ENCODE data around the gene FAM237B.
"Not testable (repeated sequence)": the region's sequence is repeated elsewhere in the genome, so short reads cannot be mapped to it uniquely, and the experiment has no call there.

Gene FAM237B

DNA sequence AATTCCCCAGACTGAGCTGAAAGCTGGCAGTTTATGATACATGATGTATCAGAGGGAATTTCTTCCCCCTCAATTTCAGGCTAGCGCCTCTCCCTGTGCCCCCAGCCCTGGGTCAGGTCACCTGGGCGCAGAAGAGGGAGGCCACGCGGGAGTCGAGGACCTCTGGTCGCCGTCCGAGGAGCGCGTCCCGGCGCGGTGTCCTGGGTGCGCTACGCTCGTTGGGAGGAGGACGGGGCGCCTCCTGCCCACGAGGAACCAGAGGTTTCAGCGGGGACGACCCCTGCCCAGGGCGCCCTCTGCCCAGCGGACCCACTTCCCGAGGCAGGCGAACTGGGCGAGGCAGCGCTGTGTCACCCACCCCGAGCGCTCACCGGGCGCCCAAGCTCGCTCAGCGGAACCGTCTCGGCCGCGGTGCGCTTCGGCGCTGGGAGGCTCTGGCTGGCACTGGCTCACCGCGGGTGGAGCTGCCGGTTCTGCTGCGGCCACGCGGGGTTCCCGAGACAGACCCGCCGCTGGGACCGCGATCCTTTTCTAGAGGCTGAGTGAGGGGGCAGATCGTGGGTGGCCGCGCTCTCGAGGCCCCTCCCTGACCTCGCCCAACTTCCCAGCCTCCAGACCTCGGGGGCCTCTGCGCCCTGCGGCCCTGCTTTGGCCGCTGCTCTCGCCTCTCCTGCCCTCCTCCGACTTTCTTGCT, at the start of gene FAM237B:
FAM237B (minus strand) TSS at position 504 of the 694 bp plus-strand sequence. CDS start 1,556 bp downstream, outside the sequence.
- DNase-seq = no peak

DNA sequence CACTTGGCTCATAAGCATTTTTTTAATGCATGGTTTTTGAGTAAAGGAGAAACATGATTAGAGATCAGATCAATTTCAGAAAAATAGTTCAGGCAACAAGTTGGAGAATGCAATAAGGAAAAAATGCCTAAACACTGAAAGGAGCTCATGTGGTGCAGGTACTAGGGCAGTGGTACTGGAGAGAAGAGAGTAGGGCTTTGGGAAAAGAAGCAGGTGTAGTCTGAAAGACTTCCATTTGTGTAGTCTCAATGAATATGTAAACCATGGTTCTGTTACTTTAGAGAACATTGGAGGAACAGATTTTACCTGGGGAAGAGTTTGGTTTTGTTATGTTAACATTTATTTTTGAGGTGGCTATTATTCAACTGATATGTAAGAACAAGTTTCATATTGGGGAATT, 30.9 kb upstream of the FAM237B start:
- no peak for DNase-seq

DNA sequence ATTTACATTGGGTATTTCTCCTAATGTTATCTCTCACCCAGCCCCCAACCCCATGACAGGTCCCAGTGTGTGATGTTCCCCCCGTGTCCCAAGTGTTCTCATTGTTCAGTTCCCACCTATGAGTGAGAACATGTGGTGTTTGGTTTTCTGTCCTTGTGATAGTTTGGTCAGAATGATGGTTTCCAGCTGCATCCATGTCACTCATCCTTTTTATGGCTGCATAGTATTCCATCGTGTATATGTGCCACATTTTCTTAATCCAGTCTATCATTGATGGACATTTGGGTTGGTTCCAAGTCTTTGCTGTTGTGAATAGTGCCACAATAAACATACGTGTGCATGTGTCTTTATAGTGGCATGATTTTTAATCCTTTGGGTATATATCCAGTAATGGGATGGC, 28.9 kb upstream of the FAM237B start:
- DNase-seq = not testable (repeated sequence)

DNA sequence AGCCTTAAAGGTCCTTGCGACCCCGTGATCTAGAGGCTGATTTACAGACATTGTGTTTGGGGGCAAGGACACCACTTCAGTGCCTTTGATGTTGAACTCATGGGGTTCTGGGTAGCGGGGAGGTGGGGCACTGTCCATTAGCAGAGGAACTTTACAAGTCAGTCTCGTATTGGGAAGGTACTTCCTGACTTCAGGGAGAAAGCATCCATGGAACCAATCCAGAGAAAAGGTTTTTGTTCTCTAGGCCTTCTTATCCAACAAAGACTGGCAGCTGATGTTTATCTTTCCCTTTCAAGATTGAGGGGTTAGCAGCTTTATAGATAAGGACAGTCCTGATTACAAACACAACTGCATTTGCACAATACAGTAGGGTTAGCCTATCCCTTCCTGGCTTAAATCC, 28.2 kb upstream of the FAM237B start:
- DNase-seq = no peak

DNA sequence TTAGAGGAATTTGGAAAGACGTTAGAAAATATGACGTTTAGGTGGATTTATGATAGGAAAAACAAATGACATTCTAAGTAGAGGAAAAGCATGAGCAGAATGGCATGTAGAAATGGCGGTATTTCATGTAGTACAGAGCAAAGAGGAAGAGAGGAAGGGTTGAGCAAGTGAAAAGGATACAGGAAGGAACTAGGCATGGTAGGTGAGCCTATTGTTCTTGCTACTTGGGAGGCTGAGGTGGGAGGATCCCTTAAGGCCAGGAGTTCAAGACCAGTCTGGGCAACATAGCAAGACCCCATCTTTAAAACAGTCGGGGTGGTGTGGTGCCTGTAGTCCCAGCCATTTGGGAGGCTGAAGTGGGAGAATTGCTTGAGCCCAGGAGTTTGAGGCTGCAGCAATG, 26.7 kb upstream of the FAM237B start:
- no peak for DNase-seq

DNA sequence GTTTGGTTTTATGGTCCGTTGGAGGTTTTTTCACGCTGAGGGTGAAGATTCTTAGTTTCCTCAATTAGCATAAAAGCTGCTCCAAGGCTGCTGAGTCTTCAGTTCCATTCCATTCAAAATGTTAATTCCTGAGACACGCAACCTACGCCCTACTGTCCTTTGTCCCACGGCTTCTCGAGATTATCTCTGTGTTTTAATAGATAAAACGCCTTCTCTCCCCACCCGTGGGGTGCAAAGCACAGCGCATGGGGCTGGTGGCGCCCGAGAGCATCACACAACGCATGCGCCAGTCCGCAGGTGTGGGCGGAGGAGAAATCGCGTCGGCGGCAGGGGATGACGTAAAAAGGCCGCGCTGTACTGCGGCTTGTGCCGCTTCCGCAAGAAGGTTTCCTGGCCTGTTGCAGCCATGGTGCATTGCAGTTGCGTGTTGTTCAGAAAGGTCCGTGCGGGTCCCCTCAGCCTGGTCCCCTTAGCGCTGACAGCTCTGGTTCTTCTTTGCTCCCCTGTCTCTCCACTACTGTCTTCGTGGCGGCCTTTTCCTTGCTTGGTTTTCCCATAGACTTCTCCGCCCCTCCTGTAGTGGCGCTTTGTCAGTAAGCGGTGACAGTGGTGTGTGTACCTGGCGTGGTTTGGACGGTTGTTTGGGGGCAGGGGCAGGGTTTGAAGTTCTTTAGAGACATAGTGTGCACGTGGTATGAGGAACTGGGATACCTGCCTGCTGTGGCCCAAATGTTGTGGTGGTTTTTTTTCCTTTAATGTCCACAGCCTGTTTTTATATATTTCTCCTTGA, 25.4 kb upstream of the FAM237B start, which contains the start of gene GTPBP10:
GTPBP10 (plus strand) TSS at position 381 of the 790 bp plus-strand sequence; CDS start at position 407, 26 bp downstream.
- peak; percentile 91 for DNase-seq

DNA sequence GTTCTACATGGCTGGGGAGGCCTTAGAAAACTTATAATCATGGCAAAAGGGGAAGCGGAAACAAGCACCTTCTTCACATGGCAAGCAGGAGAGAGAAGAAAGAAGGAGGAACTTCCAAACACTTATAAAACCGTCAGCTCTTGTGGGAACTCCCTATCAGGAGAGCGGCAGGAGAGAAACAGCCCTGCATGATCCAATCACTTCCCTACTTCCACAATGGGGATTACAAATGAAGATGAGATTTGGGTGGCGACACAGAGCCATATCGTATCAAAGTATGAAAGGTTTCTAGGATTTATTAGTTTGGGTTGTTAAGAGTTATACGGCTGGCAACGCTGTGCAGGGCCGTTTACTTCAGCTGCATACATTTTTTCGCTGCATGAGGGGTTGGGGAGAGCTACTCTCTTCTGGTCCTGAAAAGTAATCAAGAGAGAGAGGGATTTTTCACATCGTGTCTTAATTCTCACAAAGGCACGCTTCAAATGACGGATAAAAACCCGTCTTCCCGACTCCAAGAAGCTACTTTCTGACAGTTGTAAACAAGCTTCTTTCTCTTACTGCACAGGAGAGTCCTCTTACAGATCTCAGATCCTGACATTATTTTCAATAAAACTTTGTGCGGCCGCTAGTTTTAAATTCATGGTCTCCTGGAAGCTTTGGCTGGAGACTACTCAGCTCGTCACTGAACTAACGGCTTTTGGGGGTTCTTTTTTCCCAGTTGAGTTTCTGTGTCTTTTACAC, 24.7 kb upstream of the FAM237B start:
- DNase-seq = no peak

DNA sequence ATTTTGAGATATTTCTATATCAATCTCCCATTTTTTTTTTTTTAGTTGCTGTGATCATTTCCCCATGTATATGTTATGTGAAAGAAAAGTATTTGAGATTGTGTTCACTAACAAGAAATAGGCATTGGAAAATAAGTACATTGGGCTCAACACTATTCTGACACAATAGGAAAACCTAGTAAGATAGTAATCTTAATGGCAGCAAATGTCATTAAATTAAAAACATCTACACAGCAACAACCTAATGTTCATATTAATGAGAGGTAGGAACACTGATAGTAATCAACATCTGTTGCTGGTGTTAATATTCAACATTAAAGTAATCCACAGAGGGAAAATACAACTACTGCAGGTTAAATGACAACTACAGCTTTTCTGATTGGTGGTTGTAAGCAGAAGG, 23.9 kb upstream of the FAM237B start:
- DNase-seq = no peak

DNA sequence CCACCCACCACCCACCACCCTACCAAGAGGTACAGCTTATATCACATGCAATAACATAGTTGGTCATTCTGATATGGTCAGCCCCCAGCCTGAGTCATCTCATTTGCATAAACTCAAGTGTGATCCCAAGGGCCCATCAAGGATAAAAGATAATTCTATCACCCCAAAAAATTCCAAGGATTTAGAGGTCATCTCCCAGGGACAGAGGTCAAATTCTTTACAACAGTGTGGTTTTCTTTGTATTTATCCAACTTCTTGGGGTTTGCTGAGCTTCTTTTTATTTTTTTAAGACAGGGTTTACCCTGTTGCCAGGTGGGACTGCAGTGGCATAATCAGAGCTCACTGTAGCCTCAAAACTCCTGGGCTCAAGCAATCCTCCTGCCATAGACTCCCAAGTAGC, 16.0 kb upstream of the FAM237B start:
- no peak for DNase-seq

DNA sequence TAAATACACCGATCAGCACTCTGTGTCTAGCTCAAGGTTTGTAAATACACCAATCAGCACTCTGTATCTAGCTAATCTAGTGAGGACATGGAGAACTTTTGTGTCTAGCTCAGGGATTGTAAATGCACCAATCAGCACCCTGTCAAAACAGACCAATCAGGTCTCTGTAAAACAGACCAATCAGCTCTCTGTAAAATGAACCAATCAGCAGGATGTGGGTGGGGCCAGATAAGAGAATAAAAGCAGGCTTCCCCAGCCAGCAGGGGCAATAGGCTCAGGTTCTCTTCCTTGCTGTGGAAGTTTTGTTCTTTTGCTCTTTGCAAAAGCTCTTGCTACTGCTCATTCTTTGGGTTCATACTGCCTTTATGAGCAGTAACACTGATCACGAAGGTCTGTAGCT, 13.8 kb upstream of the FAM237B start:
- not testable (repeated sequence) for DNase-seq

DNA sequence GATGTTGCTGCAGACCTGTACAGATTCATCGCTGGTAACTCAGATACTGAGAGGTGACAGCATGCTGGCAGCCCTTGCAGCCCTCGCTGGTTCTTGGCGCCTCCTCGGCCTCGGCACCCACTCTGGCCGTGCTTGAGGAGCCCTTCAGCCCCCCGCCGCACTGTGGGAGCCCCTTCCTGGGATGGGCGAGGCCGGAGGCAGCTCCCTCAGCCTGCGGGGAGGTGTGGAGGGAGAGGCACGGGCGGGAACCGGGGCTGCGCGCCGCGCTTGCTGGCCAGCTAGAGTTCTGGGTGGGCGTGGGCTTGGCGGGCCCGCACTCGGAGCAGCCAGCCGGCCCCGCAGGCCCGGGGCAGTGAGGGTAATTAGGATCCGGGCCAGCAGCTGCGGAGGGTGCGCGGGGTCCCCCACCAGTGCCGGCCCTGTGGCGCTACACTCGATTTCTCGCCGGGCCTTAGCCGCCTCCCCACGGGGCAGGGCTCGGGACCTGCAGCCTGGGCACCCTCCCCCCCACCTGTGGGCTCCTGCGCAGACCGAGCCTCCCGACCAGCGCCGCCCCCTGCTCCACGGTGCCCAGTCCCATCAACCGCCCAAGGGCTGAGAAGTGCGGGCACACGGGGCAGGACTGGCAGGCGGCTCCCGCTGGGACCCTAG, 13.2 kb upstream of the FAM237B start:
- no peak for DNase-seq

DNA sequence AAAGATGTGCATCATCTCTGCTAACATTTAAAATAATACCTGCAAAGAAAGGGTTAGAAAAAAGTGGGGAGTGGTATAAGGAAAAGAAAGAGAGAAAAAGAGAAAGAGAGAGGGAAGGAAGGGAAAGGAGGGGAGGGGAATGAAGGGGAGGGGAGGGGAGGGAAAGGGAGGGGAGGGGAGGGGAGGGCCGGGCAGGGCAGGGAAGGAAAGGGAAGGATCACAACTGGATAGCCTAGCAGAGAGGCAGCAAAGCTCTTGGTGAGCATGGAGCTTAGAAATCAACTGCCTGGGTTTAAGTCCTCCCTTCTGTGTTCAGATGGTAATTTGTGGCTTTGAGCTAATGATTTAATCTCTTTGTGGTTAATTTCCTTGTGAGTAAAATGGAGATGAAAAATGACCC, 5.4 kb upstream of the FAM237B start:
- DNase-seq = no peak

DNA sequence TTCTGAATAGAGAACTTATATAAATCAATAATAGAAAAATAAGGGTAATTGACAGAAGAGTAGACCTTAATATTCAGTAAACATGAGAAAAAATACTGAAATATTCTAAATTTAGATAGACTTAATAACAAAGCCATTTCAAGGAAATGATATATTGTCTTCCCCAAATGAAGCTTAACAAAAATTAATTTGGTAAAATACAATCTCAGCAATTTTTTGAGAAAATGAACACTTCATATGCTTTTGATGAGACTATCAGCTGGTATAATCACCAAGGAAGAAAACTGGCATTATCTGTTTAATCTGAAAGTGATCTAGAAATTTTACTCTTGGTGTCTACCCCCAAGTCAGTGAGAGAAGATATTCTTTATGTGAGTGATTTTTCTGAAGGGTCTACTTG, 1.7 kb upstream of the FAM237B start:
- no peak for DNase-seq

DNA sequence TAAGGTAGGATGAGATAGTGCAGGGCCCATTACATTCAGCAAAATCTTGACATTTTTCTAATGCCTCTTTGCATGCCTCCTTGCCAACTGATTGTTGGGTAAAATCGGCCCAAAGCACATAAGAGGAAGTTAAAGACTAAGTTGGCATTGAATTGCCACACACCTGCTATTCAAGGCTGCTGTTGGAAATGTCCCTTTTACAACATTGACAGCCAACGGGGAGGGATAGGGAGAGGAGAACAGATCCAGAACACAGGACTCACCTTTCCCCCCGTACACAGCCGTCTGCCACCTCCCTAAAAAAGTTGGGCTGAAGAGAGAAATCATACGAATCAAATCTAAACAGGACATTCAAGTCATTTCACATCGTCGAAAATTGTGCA, 695 bp downstream of the FAM237B start:
- DNase-seq = no peak

DNA sequence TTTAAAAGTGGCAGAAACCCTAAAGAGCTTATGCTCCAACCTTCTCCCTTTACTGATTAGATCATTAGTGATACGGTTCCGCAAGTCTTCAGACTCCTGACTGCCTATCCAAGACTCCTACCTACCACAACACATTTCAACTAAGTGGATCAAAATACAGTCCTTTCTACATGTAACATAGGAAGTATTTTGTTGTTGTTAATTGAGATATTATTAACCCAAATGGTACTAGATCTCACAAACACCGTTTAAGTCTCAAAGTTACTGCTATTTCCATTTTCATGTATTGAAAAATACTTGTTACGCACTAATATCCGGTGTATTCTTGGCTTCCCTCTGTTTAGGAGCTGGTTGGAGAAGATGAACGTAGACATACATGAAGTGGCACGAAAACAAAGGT, 1.1 kb downstream of the FAM237B start:
- no peak for DNase-seq

DNA sequence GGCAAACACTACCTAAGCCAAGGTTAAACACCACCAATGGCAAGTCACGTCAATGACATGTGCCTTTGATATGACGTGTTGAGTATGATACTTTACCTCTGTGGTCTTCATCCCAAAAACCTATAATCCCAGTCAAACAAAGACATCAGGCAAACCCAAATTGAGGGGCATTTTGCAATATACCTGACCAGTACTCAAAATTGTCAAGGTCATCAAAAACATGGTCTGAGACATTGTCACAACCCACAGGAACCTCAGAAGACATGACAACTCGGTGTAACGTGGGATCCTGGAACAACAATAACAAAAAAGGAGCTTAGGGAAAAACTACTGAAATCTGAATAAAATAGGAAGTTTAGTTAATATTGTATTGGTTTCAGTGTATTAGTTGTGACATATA, 7.2 kb downstream of the FAM237B start:
- DNase-seq = no peak

DNA sequence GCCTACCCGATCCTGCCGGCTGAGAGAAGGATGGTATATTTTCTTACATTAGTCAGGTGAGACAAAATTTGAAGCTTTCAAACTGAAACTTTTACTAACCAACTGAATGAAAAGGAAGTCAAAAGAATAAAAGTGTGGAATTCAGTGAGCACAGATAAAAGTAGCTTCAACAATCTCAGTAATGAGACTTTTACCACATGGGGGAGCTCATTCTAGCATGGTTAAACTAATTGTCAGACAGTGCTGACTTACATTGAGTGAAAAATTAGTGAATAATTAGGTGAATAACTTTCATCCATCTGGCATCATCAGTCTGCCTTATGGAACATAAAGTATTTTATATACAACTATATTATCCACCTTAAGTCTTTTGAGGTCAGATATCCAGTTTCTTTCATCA, 8.4 kb downstream of the FAM237B start:
- no peak for DNase-seq

DNA sequence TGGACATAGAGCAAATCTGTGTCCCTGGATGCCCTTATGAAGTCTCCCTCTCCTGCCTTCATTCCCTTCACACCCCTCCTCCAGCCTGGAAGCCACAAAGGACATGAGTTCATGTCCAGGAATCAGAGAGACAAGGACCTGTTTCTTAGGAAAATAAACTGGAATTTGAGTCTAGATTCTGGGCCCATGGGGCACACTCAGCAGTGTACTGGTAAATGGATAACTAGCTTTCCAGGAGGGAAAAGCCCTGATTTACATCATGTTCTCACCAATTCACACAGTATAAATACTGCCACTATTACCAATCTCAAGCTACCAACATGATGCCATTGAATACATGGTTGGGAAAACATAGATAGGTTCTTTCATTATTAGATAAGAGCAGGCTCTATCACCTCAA, 9.9 kb downstream of the FAM237B start:
- DNase-seq = no peak

DNA sequence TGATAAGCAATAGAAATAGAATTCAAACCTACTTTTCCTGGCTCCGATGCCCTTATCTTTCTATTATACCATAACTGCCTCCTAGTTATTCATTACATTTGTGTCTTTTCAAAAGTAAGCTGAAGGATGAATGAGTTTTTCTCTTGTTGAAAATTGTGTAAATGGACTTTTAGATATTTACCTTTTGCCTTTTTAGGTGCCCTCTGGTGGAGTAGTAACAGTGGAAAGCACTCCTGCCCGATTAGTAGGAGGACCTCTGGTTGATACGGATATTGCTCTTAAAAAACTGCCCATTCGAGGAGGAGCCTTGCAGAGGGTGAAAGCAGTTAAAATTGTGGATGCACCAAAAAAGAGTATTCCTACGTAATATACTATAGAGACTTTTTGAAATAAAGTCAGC, 11.2 kb downstream of the FAM237B start:
- DNase-seq = no peak

DNA sequence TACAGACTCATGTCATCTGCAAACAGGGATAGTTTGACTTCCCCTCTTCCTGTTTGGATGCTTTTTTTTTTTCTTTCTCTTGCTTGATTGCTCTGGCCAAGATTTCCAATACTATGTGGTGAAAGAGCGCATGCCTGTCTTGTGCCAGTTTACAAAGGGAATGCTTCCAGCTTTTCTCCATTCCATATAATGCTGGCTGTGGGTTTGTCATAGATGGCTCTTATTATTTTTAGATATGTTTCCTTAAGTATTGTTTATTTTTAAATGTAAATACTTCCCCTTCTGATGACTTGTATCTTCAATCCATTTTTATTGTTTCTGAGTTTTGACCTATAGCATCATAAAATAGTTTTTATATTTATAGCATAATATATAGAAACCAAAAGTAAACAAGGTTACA, 17.9 kb downstream of the FAM237B start:
- no peak for DNase-seq

DNA sequence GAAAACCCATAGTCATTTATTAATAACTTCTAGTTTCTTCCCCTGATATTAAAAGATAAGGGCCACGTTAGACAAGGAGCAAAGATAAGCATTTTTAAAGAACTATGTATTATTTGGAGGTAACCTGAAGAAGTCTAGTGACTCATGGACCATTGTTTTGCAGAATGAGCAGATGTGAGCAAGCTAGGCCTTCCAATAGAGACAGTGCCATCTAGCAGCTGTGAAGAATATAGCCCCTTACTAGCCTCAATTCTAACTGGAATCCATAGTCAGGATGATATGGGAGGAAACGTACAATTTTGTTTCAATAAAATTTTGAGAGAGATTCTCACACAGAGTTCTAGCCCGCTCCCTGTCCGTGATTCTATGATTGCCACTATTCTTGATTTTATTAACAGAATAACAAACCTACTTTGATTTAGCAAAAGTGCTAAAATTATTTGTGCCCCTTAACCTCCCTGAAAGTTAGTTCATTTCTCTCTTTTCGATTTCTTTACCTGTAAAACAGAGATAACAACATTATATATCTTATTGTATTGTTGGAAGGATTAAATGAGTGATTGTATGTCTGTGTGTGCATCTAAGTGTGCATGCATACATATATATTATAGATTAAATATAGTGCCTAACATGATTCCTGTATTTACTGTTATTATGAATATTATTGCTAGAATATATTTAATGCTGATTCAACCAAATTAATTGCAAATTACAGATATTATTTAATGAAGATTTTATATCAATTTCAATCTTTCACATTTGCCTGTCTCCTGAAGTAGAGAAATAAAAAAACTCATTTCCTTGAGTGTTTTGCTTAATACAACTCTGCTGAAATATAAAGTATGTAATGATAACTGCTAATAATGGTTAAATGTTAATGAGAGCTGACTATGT, 22.7 kb downstream of the FAM237B start:
- peak; percentile 34 for DNase-seq
